HG03565 (cell line): ENCODE data around the gene RNF41.
"Not testable (repeated sequence)": the region's sequence is repeated elsewhere in the genome, so short reads cannot be mapped to it uniquely, and the experiment has no call there.

Source experiments
- ATAC-seq: cut with Tn5 transposase; IDR thresholded peaks from one replicate; pipeline ENCODE4 v1.9.1; 2021; ENCODE audit warnings: mild to moderate bottlenecking, moderate library complexity; ENCODE audit not compliant: unreplicated experiment

The RNF41 gene

DNA sequence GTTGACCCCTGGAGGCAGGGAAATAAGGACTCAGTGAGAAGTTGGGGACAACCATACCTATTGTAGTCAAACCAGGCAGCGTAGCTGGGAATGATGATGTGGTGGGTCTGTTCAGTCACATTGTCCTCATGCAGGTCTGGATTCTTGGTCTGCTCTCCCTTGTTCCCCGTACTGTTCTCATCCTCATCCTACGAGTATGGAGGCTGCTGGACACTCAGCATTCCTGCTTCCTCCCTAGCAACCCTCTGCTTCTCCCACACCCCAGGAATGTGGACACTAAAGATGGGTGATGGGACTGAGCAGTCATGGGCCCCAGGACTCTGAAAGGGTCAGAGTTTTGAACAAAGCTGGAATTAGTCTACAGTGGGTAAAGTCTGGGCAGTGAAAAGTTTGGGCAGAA is 43.4 kb downstream of the RNF41 start:
- ATAC-seq: no peak

GRCh38 chr12:56172839-56173238 is 48.9 kb downstream of the RNF41 start:
- ATAC-seq: no peak

DNA sequence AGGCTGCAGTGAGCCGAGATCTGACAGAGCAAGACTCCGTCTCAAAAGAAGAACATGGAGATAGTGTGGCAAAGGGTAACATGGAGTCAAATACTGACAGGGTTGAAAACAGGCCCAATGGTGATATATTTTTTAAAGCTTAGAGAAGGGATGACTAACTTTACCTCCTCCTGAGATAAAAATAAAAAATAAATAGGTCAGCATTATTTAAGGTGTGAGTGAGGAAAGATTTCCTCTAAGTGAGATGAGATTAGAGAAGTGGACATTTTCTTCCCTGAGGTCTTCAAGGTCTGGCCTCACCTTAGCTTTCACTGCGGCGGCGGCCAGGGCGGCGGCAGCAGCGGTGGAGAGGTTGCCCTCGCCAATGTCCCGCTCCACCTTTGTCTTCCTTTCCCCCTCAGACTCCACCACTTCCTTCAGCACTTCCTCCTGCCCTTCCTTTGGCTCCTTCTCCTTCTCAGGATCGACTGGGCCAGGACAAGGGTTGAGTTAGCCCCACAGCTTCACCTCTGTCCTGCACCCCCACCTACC is 52.4 kb downstream of the RNF41 start:
- no peak for ATAC-seq

DNA sequence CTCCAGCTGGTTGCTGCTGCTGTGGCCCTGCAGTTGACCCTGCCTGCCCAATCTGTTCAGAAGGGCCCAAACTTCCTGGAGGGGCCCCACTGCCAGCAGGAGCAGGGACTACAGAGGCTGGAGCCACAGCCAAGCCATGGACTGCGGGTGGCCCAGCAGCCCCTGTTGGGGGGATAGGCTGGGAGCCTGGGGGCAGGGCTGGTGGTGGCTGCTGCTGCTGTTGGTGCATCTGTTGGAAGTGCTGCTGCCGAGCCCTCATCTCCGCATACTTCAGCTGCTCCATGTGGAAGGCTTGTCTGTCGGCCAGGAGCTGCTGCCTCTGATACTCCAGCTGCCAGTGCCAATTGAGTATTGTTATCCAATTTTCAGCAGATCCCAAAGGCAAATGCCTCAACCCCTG is 56.4 kb downstream of the RNF41 start:
- ATAC-seq: no peak

GRCh38 chr12:56164345-56164729 is 57.4 kb downstream of the RNF41 start:
- ATAC-seq: no peak

DNA sequence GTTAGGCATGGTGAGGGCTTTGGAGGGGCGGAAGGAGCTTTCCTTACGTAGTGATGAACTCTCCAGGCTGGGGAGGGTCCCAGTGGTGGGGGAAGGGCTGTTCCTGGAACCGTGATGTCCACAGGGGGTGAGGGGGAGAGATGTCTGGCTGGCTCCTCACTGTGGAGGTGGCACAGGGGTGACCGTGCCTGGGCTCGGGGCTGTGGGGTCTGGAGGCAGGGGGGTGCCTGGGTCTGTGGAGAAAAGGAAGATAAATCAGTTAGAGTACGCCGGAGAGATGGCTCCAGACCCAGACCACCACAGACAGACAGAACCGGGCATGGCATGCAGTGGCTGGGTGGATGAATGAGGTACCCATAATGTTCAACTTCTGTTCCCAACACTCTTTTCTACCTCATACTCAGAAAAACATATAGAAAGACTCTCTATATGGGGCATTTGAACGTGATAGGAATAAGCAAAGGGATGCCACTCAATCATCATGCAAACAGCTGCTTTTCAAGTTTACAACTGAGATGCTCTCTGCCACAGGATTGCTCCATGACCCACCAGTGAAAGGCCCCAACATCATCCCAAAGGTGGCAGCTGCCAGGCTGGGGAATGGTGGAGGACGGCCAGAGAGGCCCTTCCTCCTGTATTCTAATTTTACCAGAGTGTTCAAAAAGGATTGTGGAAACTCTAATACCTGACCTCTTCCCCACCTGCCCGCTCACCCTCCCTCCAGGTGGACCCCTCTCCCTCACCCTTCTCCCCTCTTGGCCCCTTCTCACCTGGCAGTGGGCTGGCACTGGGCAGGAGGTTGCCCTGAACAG is 58.0 kb downstream of the RNF41 start:
- no peak for ATAC-seq

DNA sequence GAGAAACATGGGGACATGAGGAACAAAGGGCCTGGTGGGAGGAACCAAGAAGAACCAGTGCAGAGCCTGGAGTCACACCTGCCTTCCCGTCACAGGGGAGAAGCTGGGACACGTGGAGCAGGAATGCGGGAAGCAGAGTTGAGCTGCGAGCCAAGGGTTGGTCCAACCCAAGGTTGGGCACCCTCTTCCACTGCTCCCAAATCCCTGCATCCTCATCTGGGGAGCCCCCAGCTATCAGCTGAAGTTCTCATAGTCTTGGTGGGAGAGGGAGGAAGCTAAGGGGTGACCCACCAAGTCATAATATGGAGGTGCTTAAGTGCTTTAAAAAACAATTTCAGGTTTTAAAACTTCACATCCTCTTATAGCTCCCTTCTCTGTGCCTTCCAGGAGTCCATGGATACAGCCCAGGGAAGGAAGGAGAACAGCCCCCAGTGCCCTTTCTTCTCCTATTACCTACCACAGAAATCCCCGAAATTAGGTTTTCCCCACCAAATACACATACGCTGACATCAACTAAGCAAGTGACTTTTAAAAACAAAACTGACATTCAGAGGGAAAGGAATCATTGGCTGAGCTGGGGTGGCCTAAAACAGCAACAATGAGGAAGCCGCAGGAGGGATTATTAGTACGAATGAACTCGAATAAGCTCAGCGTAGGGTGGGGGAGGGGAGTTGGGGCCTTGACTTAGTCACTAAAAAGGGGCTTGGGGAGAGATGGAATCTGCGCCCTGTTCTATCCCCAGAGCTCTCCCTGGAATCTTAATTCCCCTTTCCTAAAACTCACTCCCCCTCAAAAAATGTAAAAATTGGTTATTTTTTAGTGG is 59.0 kb downstream of the RNF41 start:
- ATAC-seq: no peak

DNA sequence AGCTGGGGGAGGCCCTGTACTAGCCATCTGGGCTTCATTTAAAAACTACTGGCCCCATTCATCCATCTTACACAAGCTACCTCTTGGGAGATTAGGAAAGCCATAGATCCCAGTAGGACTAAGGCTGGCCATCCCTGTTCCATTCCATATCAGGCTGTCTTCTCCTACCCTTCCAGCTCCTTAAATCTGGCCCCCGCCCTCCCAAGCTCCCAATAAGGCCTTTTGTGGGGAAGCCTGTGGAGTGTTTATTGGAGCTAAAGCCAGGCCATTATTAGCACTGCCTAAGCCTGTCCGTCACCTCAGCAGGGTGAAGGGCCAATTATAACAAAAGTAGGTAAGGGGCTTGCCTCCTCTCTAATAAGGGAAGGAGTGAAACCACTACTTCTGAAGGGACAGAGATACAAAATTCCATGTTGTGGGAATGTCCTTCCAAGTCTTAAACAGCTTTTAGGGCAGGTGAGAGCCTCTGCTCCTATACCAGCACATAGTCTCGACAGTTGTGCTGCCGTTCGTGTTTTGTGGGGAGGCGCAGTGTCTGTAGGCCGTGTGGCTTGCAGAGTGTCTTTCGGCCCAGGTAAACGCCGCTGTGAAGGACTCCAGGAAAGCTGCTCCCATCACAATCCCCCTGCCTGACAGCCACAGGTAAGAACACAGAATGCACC is 59.9 kb downstream of the RNF41 start:
- ATAC-seq: no peak

DNA sequence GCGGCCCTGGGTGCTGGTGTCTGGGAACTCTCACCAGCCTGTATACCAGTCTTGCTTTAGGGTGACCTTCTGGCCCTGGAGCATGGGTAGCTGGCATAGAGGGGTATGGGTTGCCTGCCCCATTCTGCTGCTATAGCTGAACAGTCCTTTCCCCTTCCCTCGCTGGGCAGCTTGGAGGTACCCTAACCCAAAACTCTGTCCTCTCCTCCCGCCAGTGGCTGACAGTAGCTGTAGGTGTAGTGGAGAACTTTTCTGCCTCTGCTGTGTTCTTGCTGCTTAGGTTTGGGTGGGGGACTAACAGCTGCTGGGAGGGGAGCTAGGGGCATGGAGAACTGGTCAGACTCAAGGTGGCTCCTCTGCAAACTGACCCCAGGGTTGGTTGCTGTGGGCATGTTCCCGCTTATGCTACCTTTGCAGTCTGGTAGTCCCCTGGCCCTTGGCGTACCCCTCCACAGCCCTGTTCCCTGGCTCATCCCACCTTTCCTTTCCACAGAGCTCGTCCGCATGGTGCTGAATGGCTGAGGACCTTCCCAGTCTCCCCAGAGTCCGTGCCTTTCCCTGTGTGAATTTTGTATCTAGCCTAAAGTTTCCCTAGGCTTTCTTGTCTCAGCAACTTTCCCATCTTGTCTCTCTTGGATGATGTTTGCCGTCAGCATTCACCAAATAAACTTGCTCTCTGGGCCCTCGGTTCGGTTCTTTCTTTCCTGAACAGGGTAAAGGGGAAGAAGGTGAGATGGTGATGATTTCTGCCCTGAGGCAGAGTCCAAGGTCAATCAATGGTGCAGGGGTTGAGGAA is 60.6 kb downstream of the RNF41 start:
- no peak for ATAC-seq

- no peak for ATAC-seq
These were observed 61.4 kb downstream of the RNF41 start for GRCh38 chr12:56160193-56160763.

DNA sequence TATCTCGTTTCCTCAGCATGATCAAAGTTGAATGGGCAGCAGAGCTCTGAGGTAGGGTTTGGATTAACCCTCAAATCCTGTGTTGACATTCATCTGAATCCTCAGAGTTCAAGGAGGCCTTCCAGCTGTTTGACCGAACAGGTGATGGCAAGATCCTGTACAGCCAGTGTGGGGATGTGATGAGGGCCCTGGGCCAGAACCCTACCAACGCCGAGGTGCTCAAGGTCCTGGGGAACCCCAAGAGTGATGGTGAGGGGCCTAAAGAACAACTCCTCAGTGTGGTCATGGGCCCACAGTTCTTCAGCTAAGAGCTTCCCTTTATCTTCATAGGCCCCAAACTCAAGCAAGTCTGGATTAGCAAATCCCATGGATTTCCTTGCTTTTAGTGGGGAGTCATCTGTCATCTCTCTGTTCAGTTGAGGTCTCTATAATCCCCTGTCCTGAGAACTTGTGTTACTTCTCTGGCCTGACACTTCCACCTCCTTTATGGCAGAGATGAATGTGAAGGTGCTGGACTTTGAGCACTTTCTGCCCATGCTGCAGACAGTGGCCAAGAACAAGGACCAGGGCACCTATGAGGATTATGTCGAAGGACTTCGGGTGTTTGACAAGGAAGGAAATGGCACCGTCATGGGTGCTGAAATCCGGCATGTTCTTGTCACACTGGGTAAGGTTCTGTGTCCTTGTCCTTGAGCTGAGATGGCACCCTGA is 62.1 kb downstream of the RNF41 start:
- ATAC-seq: no peak

DNA sequence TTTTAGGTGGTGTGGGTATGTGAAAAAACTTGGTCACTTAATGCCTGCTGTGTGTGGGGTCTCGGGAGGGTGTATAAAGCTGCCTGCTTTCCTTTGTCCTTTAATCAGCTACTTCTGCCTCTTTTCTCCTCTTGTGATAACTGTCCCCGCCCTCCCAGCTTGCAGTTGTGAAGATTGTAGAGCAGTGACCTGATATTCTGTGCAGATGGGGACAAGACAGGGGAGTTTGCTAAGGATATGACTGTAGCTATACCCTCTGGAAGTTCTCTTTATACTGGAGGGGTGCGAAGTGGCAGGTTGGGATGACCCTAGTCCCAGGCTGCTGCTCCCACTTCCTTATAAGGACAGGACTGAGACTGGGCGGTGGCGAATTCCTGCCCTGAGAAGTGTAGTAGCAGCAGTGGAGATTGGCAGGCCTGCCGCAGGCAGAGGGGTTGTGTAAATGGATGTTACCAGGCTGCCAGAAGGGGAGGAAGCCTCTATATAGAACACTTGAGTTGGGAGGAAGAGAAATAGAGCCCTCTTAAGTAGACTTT is 62.7 kb downstream of the RNF41 start:
- no peak for ATAC-seq

DNA sequence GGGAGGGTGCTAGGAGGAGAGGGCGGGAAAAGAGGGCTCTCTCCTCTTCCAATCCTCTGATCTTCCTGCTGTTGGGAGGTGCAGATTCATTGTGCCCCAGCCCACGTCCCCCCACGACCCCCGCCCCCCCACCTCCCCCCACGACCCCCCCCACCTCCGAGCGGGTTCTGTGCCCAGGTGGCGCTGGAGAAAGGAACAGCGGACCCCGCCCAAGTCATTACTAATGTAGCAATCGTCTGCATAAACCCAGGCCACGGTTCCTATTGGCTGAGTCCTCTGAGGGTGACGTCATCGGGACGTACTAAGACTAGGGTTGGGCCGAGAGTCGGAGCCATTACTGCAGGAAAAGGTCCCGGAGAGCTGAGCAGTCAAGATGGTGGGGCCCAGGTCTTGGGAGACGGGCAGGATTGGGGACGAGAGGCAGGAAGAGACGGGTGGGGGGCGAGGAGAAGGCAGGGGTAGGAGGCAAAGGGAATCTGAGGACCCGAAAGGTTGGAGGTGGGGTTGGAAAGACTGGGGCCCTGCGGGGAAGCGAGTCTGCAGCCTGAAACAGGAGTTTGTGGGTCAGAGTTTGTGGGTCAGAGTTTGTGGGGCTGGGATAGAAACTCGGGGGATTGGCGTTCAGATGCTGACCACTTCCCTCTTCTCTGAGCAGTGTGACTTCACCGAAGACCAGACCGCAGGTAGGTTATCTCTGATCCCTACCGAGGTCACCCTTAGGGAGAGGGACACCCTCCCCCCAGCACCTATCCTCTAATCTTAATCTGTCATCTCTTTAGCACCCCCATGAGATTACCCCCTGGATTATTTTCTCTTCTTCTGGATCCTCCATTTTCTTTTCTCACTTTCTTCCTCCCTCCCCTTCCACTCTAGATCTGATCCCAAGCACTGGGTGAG is 63.4 kb downstream of the RNF41 start, which contains the start of gene MYL6:
TSS of gene MYL6 (plus strand) at position 331 of the 897 bp plus-strand sequence. CDS start at position 374, 43 bp downstream.
- ATAC-seq: peak; percentile 83

DNA sequence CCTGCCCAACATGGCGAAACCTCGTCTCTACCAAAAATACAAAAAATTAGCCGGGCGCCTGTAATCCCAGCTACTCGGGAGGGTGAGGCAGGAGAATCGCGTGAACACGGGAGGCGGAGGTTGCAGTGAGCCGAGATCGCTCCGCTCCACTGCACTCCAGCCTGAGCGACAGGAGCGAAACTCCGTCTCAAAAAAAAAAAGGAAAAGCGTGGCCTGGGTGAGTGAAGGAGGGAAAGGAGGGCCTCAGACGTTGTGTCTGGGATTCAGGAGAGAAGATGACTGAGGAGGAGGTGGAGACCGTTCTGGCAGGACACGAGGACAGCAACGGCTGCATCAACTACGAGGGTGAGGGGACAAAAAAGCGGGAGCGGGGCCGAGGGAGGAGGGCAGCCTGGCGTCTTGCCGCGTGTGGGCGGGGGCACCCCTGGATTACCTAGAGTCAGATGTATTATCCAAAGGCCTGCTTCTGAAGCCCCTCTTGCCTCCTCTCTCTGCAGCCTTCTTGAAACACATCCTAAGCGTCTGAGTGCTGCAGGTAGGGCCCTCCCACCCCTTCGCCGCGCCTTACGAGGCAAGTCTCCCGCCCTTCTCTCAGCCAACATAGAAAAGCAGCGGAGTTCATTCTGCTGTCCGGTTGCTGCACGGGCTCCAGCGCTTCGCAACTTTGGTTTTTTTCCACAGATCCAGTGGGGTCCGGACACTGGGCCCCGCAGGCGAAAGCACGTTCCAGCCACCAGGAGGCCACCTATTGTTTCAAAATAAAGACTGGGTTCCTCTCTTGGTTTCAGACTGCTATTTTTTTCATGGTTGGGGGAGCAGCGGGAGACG is 64.3 kb downstream of the RNF41 start:
- peak; percentile 18 for ATAC-seq

DNA sequence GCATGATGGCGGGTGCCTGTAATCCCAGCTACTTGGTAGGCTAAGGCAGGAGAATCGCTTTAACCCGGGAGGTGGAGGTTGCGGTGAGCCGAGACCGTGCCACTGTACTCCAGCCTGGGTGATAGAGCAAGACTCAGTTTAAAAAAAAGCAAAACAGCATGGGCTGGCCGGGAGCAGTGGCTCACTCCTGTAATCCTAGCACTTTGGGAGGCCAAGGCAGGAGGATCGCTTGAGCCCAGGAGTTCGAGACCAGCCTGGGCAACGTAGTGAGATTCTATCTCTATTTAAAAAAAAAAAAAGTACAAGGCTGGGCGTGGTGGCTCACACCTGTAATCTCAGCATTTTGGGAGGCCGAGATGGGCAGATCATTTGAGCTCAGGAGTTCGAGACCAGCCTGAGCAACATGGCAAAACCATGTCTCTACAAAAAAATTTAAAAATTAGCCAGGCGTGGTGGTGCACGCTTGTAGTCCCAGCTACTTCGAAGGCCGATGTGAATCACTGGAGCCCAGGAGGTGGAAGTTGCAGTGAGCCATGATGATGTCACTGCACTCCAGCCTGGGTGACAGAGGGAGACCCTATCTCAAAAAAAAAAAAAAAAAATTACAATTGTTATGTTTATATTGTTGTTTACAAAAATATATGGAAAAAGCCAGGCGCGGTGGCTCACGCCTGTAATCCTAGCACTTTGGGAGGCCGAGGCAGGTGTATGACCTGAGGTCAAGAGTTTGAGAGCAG is 65.1 kb downstream of the RNF41 start:
- ATAC-seq: not testable (repeated sequence)

DNA sequence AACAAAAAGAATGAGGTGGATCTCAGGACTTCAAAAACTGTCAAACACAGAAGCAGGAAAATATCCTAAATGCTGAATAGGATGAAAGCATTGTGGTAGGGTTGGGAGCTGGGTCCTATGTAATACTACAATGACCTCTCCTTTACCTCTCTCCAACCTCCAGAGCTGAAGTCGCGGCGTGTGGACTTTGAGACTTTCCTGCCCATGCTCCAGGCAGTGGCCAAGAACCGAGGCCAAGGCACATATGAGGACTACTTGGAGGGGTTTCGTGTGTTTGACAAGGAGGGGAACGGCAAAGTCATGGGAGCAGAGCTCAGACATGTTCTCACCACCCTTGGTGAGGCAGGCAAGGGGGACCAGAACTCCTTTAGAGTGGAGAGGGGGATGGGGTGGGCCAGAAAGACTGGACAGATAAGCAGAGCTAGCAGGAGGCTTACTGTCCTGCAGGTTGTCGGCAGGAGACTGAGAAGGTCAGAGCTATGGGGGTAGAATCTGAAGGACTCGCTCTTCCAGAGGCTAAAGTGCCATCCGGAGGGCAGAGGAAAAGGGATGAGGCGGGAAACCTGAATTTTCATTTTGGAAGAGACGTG is 66.4 kb downstream of the RNF41 start:
- ATAC-seq: no peak
